ENCODE results near the gene MRPL39. TPM values are rescaled to one million over a fixed set of nuclear protein-coding genes. Genes with fewer than 3 reads are reported as not detected.
A peak's percentile ranks its signal among the peaks of the same experiment; 100 is the strongest.

MRPL39 gene
- total and polyA plus RNA-seq, 7 donors, result 40.5 to 75.0 (median 44.5) TPM

GRCh38 chr21:25624511-25624910, 17.2 kb upstream of the MRPL39 start:
- intact Hi-C loops (cut with DNase I), result no loop called here
- no peaks in the 10 kb centered on the region for H3K9me3 ChIP-seq
- no peaks in the 10 kb centered on the region for H3K27me3 ChIP-seq (ENCODE audit: insufficient read depth in 3 of 3, low read length in 2 of 3)
- no peak overlapping the region for H3K4me3 ChIP-seq
- no peaks in the 10 kb centered on the region for H3K36me3 ChIP-seq (ENCODE audit: insufficient read depth in 1 of 2, low read depth in 1 of 2)
- no peaks in the 10 kb centered on the region for H3K4me1 ChIP-seq
- WGBS, 3 donors, result 77 to 79% (median 77%) methylated on average over 4 of the region's 4 CpGs
- no peak overlapping the region for H3K27ac ChIP-seq
- TF ChIP-seq CTCF (IDR thresholded peaks at IDR 0.05), result no peak
- DNase-seq (no peak), ATAC-seq (no peak)

GRCh38 chr21:25619198-25619597, 11.9 kb upstream of the MRPL39 start:
- no peaks in the 10 kb centered on the region for H3K36me3 ChIP-seq (ENCODE audit: insufficient read depth in 1 of 2, low read depth in 1 of 2)
- H3K27me3 ChIP-seq (ENCODE audit: insufficient read depth in 3 of 3, low read length in 2 of 3), result no peaks in the 10 kb centered on the region
- no peak for ATAC-seq
- no peaks in the 10 kb centered on the region for H3K9me3 ChIP-seq
- no peak overlapping the region for H3K4me3 ChIP-seq
- intact Hi-C loops (cut with DNase I), result no loop called here
- DNase-seq, result no peak
- no peaks in the 10 kb centered on the region for H3K4me1 ChIP-seq
- H3K27ac ChIP-seq, result no peak overlapping the region
- no peak for TF ChIP-seq CTCF (IDR thresholded peaks at IDR 0.05)
- 66 to 81% (median 71%) methylated on average over 2 of the region's 2 CpGs for WGBS, 3 donors

- WGBS, 3 donors, result 21 to 32% (median 27%) methylated on average over 3 of the region's 3 CpGs
- ATAC-seq (peak in 1 of 4 donors; percentile 62), DNase-seq (no peak)
- Histone ChIP-seq H3K27ac (no peak overlapping the region), H3K9me3 (no peaks in the 10 kb centered on the region), H3K4me3 (no peak overlapping the region), H3K27me3 (ENCODE audit: insufficient read depth in 3 of 3, low read length in 2 of 3) (no peaks in the 10 kb centered on the region), H3K4me1 (no peaks in the 10 kb centered on the region), H3K36me3 (ENCODE audit: insufficient read depth in 1 of 2, low read depth in 1 of 2) (no peaks in the 10 kb centered on the region)
- no peak for TF ChIP-seq CTCF (IDR thresholded peaks at IDR 0.05)
- intact Hi-C loops (cut with DNase I), result no loop called here
These were observed 8.6 kb upstream of the MRPL39 start for GRCh38 chr21:25615880-25616279.

GRCh38 chr21:25614441-25614840, 7.2 kb upstream of the MRPL39 start:
- ATAC-seq, result no peak
- intact Hi-C loops (cut with DNase I), result no loop called here
- WGBS, 3 donors, result 86 to 89% (median 87%) methylated on average over 1 of the region's 1 CpG

More at GRCh38 chr21:25614441-25614840, 7.2 kb upstream of the MRPL39 start:
- H3K36me3 ChIP-seq (ENCODE audit: insufficient read depth in 1 of 2, low read depth in 1 of 2), result no peaks in the 10 kb centered on the region
- no peaks in the 10 kb centered on the region for H3K9me3 ChIP-seq
- no peak for DNase-seq
- no peaks in the 10 kb centered on the region for H3K4me1 ChIP-seq
- no peak overlapping the region for H3K27ac ChIP-seq
- TF ChIP-seq CTCF (IDR thresholded peaks at IDR 0.05), result no peak
- no peak overlapping the region for H3K4me3 ChIP-seq
- no peaks in the 10 kb centered on the region for H3K27me3 ChIP-seq (ENCODE audit: insufficient read depth in 3 of 3, low read length in 2 of 3)

Data from psoas muscle (tissue), 8 donors.